K562 (cell line): ENCODE data around the gene EN2.

ENCODE experiments used
- HDAC6 ChIP-seq: IDR thresholded peaks from 2 replicates; pipeline ENCODE4 v1.6.1; 2012; ENCODE audit warnings: low read depth, mild to moderate bottlenecking, control low read depth, inconsistent platforms, low read length, moderate library complexity
- TAF7 ChIP-seq: fragments of 450-650 bp; IDR thresholded peaks from 2 replicates; pipeline ENCODE4 v1.6.1; 2016; ENCODE audit warnings: missing genetic modification characterization, missing compliant biosample characterization

DNA sequence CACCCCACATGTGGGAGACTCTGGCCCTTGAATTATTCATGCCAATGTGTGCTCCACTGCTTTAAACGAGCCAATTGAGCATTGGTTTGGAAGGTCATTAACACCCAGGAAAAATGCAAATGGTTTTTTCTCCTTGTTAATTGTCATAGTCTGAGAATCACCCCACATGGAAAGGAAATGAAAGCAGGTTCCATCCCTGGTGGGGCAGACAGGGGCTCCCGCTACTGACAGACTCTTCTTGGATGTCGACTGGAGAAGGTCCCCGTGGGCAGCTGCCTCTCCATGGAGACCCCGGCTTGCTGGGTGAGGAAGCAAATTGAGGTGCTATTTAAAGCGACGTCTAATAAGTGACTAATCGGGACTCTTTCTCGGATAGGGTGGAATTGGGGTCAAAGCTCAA lies 32.0 kb upstream of the EN2 start:
- TF ChIP-seq TAF7, result no peak
- no peak for TF ChIP-seq HDAC6
